ENCODE measurements around the gene TXNIP.

The TXNIP gene

DNA sequence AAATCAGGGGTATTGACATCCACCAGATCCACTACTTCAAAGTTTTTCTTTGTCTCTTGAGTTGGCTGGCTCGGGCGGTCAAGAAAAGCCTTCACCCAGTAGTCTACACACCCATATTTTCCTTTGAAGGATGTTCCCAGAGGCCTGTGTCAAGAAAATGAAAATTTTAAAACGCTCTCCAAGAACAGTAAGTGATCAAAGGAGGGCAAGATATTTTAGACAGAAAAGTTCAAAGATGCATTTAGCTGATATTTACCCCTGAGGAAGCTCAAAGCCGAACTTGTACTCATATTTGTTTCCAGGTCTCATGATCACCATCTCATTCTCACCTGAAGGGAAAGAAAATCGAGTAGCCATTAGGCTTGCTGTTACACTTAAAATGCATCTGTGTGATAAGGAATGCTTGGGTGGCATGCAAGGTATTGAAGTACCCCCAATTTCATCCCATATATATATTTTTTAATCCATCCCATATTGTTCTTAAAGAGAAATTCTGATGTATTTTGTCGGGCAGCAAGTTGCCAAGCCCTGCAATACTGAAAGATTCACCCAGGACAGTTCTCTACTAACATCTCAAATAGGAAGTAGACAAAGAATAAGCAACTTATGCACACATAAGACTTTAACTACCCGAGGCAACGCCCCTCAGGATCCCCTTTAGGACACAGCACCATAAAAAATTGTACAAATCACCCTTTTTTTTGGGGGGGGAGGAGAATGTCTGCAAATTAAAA lies 1.1 kb downstream of the TXNIP start:
- DNase-seq (ENCODE audit: low spot score), result no peak
- TF ChIP-seq, protein P1, sequence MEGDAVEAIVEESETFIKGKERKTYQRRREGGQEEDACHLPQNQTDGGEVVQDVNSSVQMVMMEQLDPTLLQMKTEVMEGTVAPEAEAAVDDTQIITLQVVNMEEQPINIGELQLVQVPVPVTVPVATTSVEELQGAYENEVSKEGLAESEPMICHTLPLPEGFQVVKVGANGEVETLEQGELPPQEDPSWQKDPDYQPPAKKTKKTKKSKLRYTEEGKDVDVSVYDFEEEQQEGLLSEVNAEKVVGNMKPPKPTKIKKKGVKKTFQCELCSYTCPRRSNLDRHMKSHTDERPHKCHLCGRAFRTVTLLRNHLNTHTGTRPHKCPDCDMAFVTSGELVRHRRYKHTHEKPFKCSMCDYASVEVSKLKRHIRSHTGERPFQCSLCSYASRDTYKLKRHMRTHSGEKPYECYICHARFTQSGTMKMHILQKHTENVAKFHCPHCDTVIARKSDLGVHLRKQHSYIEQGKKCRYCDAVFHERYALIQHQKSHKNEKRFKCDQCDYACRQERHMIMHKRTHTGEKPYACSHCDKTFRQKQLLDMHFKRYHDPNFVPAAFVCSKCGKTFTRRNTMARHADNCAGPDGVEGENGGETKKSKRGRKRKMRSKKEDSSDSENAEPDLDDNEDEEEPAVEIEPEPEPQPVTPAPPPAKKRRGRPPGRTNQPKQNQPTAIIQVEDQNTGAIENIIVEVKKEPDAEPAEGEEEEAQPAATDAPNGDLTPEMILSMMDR (IDR thresholded peaks at IDR 0.05; ENCODE audit: extremely low read depth, missing control alignments), result no peak

DNA sequence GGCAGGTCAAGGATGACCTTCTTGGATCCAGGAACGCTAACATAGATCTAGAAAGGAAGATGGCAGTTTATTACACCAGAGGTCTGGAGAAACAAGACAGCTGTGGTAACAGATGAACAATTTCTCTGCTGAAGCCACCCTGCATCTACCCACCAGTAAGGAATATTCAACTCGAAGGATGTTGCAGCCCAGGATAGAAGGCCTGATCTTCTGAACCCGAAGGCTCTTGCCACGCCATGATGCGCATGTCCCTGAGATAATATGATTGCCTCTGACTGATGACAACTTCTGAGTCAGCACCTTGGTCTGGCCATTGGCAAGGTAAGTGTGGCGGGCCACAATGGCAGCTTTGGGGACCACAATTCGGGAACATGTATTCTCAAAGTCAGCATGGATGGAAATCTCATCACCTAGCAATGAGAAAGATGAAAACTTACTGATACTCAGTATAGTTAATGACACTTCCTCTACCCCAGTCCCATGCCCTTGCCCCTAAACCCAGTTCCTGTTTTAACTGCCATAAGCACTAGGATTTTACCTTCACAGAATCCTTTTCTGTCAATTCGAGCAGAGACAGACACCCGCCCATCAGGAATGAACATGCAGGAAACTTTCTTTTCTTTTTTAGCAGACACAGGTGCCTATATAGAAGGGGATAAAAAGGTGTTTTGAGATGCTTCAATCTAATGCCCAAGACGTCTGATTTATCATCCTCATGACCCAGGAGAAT lies 1.8 kb downstream of the TXNIP start:
- TF ChIP-seq, protein P1 (IDR thresholded peaks at IDR 0.05; ENCODE audit: extremely low read depth, missing control alignments), result no peak
- DNase-seq (ENCODE audit: low spot score), result no peak

DNA sequence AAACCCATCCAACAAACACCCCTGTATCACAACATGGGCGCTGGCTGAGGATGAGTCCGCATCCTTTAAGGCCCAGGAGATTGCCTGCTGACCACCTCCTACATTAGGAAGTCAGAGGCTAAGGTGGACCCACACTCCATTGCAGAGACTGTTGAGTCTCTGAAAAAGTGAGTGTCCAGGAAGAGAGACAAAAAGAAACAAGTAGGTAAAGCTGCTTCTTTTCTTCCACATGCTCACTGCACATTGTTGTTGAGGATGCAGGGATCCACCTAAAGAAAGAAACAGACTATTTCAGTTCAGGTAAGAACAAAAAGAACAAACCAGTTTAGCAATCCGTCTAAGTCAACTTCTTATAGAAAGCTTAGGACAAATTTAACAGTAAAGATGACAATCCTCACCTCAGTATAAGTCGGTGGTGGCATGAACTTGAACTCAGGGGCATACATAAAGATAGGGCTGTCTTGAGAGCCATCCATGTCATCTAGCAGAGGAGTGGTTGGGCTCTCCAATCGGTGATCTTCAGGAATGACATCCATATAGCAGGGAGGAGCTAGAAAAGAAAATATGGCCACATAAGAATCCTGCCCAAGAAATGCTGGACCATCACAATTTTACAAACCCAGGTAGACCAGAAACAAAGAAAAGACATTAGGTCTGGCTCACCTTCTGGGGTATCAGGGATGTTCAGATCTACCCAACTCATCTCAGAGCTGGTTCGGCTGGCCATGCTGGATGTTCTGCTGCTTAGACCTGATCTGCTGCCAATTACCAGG lies 2.6 kb downstream of the TXNIP start:
- TF ChIP-seq, protein P1 (IDR thresholded peaks at IDR 0.05; ENCODE audit: extremely low read depth, missing control alignments), result no peak
- no peak for DNase-seq (ENCODE audit: low spot score)

DNA sequence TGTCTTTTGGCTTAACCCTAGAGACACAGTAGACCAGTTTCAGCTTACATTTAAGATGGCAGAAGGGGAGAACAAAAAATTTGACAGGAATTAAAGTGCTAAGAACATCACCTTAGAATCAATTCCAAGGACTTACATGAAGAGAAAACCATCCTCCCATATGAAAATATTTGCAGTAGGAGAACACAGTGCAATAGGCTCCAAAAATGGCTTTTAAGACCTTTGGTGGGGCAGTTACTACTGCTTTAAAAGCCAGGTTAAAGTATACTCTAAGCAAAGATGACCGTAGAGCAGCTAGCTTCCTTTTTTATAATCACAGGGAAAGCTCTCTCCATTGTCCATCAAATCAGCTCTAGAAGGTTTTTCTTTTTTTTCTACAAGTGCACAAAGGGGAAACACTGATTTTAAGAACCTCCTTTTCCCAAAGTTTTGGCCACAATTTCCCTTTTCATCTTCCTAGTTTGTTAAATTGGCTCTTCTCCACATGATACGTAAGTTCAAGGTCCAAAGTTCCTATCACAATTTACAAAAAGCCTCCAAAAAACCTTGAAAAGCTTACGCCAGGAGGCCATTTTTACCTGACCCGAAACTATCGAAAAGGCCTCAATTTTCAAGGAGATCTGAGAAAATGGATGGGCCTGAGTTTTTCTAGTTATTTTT lies 3.3 kb downstream of the TXNIP start:
- TF ChIP-seq, protein P1 (IDR thresholded peaks at IDR 0.05; ENCODE audit: extremely low read depth, missing control alignments), result no peak
- no peak for DNase-seq (ENCODE audit: low spot score)

DNA sequence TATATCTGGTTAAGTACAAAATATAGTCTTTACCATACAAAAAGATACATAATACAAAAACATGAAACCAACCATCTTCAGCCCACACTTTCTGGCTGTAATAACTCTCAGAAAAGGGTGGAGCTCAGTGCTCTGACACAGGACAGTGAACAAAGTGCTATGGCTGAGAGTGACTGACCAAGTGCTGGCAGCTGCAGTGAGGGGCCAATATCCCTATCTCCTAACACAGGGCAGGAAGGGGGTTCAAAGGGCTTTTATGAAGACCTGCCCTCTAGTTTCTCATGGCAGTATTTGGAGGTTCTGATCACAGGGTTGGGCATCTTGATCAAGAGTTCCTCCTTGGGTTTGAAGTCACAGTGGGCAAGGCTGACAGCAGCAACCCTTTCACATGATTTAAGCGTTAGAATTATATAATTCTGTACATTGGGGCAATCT lies 3.9 kb downstream of the TXNIP start:
- TF ChIP-seq, protein P1 (IDR thresholded peaks at IDR 0.05; ENCODE audit: extremely low read depth, missing control alignments), result no peak
- no peak for DNase-seq (ENCODE audit: low spot score)

DNA sequence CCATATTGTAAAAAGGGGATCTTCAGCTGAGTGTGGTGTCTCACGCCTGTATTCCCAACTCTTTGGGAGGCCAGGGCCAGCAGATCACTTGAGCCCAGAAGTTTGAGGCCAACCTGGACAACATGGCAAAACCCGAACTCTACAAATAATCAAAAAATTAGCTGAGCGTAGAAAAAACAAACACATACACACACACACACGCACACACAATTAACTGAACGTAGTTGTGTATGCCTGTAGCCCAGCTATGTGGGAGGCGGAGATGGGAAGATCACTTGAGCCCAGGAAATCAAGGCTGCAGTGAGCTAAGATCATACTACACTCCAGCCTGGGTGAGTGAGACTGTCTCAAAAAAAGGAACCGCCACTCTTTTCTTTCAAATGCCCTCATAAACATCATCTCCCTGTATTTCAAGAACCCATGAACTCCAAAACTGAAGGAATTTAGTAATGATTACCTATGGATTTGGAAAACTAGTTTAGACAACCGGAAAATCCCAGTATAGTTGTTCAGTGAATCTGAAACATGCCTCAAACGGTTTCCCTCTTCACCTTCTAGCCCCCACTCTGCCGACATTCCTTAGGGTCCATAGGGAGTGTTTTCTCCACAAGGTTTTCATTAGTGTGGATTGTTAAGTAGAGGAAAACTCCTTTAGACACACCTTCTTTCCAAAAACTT lies 4.5 kb downstream of the TXNIP start:
- DNase-seq (ENCODE audit: low spot score), result no peak
- TF ChIP-seq, protein P1 (IDR thresholded peaks at IDR 0.05; ENCODE audit: extremely low read depth, missing control alignments), result no peak

Measured in GM20000 (cell line).